MM.1S (cell line): ENCODE measurements around the gene NCF1.
"Not testable (repeated sequence)": the region's sequence is repeated elsewhere in the genome, so short reads cannot be mapped to it uniquely, and the experiment has no call there.

Source experiments
- DNase-seq: peaks from one replicate; pipeline ENCODE4 v3.0.0-alpha.2; 2015
- H2AFZ ChIP-seq: fragments of 300-600 bp; sonication (generic); 2 replicates; pipeline ENCODE4 v1.6.0; 2016; ENCODE audit warnings: antibody characterized with exemption, low read length
- H3F3A ChIP-seq: fragments of 300-600 bp; sonication (generic); 2 replicates; pipeline ENCODE4 v1.6.1; 2016; ENCODE audit warnings: mild to moderate bottlenecking, antibody characterized with exemption, low read length, moderate library complexity, mixed read lengths; ENCODE audit not compliant: insufficient read depth
- H3K27ac ChIP-seq: fragments of 300-600 bp; sonication (generic); 2 replicates; pipeline ENCODE4 v1.5.1; 2016; ENCODE audit warnings: mild to moderate bottlenecking, low read length
- H3K27me3 ChIP-seq: fragments of 300-600 bp; sonication (generic); replicated peaks from 2 replicates; pipeline ENCODE4 v1.6.0; 2016; ENCODE audit warnings: low read length; ENCODE audit not compliant: insufficient read depth
- H3K36me3 ChIP-seq: fragments of 300-600 bp; sonication (generic); replicated peaks from 2 replicates; pipeline ENCODE4 v1.6.1; 2016; ENCODE audit warnings: mild to moderate bottlenecking, low read length, mixed read lengths; ENCODE audit not compliant: insufficient read depth
- H3K4me1 ChIP-seq: fragments of 300-600 bp; sonication (generic); 2 replicates; pipeline ENCODE4 v1.6.1; 2016; ENCODE audit warnings: low read length, mixed read lengths
- H3K4me2 ChIP-seq: fragments of 300-600 bp; sonication (generic); 2 replicates; pipeline ENCODE4 v1.6.0; 2016; ENCODE audit warnings: low read depth, low read length
- H3K4me3 ChIP-seq: fragments of 300-600 bp; sonication (generic); 2 replicates; pipeline ENCODE4 v1.5.1; 2016; ENCODE audit warnings: low read length, mixed read lengths
- H3K79me2 ChIP-seq: fragments of 300-600 bp; sonication (generic); 2 replicates; pipeline ENCODE4 v1.6.1; 2016; ENCODE audit warnings: mixed run types, low read length, mixed read lengths
- H3K9ac ChIP-seq: fragments of 300-600 bp; sonication (generic); 2 replicates; pipeline ENCODE4 v1.6.1; 2016; ENCODE audit warnings: low read length, mixed read lengths
- H3K9me2 ChIP-seq: fragments of 300-600 bp; sonication (generic); replicated peaks from 2 replicates; pipeline ENCODE4 v1.6.1; 2016; ENCODE audit warnings: mild to moderate bottlenecking, low read length, mixed read lengths; ENCODE audit not compliant: insufficient read depth
- H3K9me3 ChIP-seq: fragments of 300-600 bp; sonication (generic); replicated peaks from 2 replicates; pipeline ENCODE4 v1.6.1; 2016; ENCODE audit warnings: mild to moderate bottlenecking, low read length, mixed read lengths; ENCODE audit not compliant: insufficient read depth
- H4K20me1 ChIP-seq: fragments of 300-600 bp; sonication (generic); 2 replicates; pipeline ENCODE4 v1.6.1; 2016; ENCODE audit warnings: mild to moderate bottlenecking, low read length, moderate library complexity, mixed read lengths; ENCODE audit not compliant: insufficient read depth

NCF1 gene

GRCh38 chr7:74829959-74830358, 56.1 kb downstream of the NCF1 start:
- DNase-seq, H3K9me3 ChIP-seq, H3K9ac ChIP-seq, H4K20me1 ChIP-seq, H2AFZ ChIP-seq, H3K4me3 ChIP-seq, H3K36me3 ChIP-seq, H3K4me2 ChIP-seq, H3K27me3 ChIP-seq, H3K9me2 ChIP-seq, H3K4me1 ChIP-seq, H3F3A ChIP-seq, H3K79me2 ChIP-seq, H3K27ac ChIP-seq: not testable (repeated sequence)

- H3K4me2 ChIP-seq, H3K9ac ChIP-seq, H3F3A ChIP-seq, H4K20me1 ChIP-seq, H3K79me2 ChIP-seq, H3K4me3 ChIP-seq, H3K27me3 ChIP-seq, H3K27ac ChIP-seq, H3K36me3 ChIP-seq, DNase-seq, H3K9me3 ChIP-seq, H2AFZ ChIP-seq, H3K9me2 ChIP-seq, H3K4me1 ChIP-seq: not testable (repeated sequence)
These were observed 56.6 kb downstream of the NCF1 start for GRCh38 chr7:74830411-74830810.
